Renal cortex interstitium (tissue), 11 donors: Measurements from ENCODE around the gene SPDYE2B. TPM values are rescaled to one million over a fixed set of nuclear protein-coding genes. Genes with fewer than 3 reads are reported as not detected.
"Not testable (repeated sequence)": the region's sequence is repeated elsewhere in the genome, so short reads cannot be mapped to it uniquely, and the experiment has no call there.

Experiments
- DNase-seq, 11 donors: peaks; one replicate each; pipeline ENCODE4 v3.0.0-alpha.2; 2013; ENCODE audit warnings: low read depth in 9 of 11, low spot score in 4 of 11; ENCODE audit errors: extremely low read depth in 1 of 11
- polyA plus RNA-seq, 3 donors: library from polyadenylated mRNA; unstranded; fragments of 120-200 nt; gene quantifications; one replicate each; pipeline ENCODE4 v1.2.1, GENCODE V29; 2013; ENCODE audit not compliant: insufficient read length in 3 of 3

The SPDYE2B gene
- polyA plus RNA-seq, 3 donors: 0.84 to 7.6 (median 0.89) TPM

GRCh38 chr7:102635354-102635753 is 14.8 kb upstream of the SPDYE2B start:
- not testable (repeated sequence) for DNase-seq

- not testable (repeated sequence) for DNase-seq
These were observed 13.2 kb upstream of the SPDYE2B start for GRCh38 chr7:102636956-102637355.

GRCh38 chr7:102638848-102639247 is 11.3 kb upstream of the SPDYE2B start:
- not testable (repeated sequence) for DNase-seq

DNA sequence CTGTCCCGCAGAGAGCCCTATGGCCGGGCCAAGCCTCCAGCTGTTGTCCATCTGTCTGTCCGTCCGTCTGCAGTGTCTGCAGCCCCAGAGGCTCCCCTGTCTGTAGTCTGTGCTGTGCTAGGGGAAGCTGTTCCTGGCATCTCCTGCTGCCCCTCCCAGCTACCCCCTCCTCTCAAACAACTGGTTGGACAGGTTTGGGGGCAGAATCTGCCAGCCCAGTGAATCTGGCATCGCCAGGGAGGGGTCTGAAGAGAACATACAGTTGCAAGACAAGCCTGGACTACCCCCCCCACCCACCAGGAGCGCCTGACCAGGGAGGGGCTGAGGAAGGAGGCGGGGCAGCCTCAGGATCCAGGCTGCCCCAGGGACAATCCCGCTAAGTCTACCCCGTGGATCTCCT is 7.4 kb upstream of the SPDYE2B start, which contains the start of gene UPK3BL1:
TSS of gene UPK3BL1 (minus strand) at position 101 of the 400 bp plus-strand sequence. CDS start at position 51, 50 bp downstream.
- not testable (repeated sequence) for DNase-seq

DNA sequence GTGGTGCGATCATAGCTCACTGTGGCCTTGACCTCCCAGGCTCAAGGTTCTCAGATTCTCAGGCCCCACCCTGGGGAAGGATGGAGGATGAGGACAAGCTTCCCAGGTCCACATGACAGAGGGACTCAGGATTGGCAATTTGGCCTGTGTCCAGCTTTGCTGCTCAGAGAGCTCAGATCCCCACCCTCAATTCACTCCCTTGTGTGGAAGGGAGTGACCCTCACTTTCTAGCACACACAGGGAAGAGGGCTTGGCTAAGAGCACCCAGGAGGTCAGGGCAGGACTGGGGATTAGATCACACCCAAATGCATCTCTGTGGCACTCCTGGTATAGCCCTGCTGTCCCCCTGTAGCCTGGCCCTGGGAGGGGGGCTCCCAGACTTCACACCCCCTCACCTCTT is 6.7 kb upstream of the SPDYE2B start:
- DNase-seq: not testable (repeated sequence)

GRCh38 chr7:102647813-102648212 is 2.3 kb upstream of the SPDYE2B start:
- DNase-seq: not testable (repeated sequence)

- DNase-seq: not testable (repeated sequence)
These were observed 14.6 kb downstream of the SPDYE2B start for GRCh38 chr7:102664765-102665164.

DNA sequence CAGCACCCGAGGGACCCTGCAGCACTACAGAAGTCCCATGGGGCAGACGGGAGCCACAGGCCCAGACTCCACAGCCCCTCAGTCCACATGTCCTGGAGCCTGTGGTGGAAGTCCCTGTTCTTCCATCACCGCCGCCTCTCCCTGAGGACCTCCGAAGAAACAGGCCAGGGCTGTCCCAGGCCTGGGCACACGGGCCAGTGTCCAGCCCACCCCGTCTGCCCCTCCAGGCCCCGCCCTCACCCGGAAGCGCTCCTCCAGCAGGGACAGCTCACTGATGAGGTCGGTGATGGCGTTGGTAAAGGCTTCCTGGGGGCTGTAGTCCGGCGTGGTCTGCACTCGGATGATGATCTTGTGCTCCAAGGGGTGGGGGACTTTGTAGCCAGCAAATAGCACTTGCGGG is 16.7 kb downstream of the SPDYE2B start:
- not testable (repeated sequence) for DNase-seq

GRCh38 chr7:102667523-102667922 is 17.4 kb downstream of the SPDYE2B start:
- DNase-seq: not testable (repeated sequence)

DNA sequence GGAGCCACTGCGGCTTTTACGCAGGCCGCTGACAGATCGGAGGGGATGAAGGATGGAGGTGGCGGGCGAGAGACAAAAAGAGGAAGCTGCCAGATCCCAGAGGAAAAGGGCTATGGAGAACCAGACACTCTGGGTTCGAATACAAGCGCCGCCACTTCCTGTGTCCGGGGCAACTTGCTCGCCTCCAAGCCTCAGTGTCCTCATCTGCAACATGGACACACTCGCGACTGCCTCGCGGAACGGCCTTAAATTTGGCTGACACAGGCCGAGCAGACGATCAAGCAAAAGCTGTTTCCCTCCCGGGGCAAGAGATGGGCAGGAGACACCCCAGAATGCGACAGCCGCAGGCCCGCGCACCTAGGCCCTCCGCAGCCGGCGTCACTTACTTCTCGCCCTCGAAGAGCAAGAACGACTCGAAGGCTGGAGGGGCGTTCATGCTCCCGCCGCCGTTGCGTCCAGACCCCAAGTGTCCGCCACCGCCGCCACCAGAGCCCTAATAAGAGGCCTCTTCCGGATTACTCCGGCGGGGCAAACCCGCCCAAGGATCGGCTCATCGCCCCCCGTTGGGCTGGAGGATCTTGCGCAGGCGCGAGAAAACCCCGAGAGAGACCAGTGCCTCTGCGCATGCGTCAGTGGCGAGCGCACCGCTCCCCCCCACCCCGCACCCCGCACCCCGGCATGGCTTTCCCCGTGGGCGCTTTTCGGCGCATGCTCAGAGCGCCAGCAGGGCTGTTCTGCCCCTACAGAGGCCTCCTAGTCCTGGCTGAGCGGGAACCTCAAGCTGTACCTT is 21.2 kb downstream of the SPDYE2B start, which contains the start of gene POLR2J2:
TSS of gene POLR2J2 (minus strand) at position 498 of the 790 bp plus-strand sequence. CDS start at position 436, 62 bp downstream.
- peak in 5 of 11 donors; percentile 45 to 59 (median 56) for DNase-seq

- not testable (repeated sequence) for DNase-seq
These were observed 21.8 kb downstream of the SPDYE2B start for GRCh38 chr7:102671956-102672307.

DNA sequence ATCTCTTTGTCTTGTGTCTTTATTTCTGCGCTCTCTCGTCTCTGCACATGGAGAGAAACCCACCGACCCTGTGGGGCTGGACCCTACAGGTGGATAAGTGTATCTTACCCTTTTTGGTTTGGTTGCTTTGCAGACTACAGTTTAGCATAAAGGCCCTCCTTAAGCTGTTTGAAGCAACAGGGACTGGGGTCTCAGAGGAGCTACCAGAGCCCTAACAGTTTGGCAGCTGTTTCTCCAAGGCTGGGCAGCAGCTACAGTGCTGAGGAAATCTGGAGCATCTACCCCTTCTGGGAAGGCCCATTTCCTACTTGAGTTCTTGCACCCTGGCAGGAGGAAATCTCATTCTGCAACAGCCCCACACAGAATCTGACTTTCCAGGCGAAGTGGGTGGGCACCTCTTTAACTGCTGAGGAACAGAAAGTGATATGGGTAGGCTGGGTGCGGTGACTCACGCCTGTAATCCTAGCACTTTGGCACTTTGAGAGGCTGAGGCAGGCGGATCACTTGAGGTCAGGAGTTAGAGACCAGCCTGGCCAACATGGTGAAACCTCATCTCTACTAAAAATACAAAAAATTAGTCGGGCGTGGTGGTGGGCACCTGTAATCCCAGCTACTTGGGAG is 23.4 kb downstream of the SPDYE2B start:
- not testable (repeated sequence) for DNase-seq

DNA sequence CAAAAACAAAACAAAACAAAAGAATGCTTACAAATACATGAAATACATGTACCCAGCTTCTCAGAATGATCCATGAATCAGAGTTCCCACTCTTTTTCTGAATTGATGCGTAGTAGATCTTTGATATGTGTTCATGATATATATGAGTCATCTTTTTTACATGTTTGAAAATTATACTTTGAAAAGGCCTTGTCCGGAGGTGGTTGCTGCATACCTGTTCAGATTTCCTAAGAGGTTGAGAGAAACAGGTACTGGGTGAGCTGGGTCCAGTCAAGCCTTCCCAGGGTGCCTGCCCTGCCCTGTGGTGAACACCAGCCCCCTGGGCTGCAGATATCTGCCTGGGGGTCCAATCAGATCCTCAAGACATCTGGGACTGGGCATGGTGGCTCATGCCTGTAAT is 25.4 kb downstream of the SPDYE2B start:
- not testable (repeated sequence) for DNase-seq

DNA sequence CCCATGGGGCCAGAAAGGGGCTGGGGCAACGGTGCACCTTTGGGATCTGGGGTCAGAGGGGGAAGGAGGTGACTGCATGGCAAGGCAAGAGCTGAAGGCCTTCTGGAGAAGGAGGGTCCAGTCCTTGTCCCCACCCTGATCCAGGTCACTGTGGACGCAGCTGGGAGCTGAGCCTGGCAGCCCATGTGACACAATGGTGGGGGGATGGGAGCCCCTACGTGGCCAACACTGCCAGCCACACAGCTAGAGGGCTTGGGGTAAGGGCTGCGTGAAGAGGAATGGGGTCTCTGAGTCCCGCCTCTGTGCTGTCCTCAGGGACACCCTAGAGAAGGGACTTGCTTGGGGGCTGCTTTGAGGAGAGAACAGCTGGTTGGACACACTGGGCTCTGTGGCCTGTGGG is 30.7 kb downstream of the SPDYE2B start:
- not testable (repeated sequence) for DNase-seq

DNA sequence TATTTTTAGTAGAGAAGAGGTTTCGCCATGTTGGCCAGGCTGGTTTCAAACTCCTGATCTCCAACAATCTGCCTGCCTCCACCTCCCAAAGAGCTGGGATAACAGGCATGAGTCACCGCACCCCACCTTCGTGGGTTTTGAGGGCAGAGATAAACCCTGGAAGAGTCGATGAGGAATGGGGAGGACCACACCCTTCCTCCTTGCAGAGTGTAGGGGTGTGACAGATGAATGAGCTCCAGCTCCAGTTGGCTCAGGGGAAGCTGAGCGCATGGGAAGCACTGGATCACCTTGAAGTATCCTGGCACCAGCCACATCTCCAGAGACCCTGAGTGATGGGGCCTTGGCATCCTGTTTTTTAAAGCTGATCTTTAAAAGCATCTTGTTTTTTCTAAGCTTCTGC is 32.4 kb downstream of the SPDYE2B start:
- DNase-seq: not testable (repeated sequence)

DNA sequence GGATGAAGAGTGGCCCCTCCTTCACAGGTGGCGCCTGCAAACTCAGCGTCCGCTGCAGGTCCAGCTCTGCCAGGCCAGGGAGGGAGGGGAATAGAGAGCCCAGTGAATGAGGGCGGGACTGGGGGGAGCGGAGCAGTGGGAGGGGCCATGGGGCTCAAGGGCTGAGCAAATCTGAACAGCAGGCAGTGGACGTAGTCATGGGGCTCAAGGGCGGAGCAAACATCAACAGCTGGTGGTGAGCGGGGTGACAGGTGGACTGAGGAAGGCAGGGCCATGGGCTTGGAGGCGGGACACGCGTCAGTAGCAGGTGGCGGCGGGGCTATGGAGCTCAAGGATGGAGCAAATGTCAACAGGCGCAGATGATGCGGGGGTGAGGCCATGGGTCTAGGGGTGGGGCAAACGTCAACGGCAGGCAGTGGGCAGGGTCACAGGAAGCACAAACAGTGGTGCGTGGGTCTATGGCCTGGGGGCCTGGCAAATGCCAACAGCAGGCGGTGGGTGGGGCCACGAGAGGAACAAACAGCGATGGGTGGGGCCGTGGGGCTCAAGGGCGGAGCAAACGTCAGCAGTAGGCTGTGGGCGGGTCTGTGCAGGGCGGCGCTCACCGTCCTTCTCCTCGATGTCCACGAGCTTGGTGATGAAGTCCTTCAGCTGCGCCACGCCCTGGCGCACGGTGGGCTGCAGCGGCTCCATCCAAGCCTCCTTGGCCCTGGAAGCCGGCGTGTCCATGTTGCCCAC is 38.3 kb downstream of the SPDYE2B start:
- DNase-seq: not testable (repeated sequence)

- DNase-seq: not testable (repeated sequence)
These were observed 39.5 kb downstream of the SPDYE2B start for GRCh38 chr7:102689436-102690282.

GRCh38 chr7:102690602-102691001 is 40.5 kb downstream of the SPDYE2B start:
- DNase-seq: not testable (repeated sequence)

DNA sequence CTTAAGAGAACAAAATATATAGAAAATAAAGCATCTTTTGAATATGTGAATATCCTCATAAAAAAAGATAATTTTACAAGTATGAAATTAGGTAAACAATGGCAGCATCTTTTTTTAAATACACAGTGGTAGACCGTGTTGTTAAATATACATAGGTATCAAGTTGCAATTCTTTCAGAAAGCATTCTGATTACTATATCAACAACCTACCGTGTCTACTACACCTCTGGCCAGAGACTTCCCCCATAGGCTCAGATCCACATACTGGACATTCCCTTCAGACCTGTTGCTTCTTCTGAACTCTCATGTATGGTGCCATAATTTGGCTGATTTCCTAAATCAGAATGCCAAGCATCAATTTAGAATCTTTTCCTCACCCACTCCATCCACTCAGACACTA is 43.9 kb downstream of the SPDYE2B start:
- not testable (repeated sequence) for DNase-seq
